MM.1S (cell line): ENCODE data around the gene LSM10.

Experiments
- DNase-seq: peaks from one replicate; pipeline ENCODE4 v3.0.0-alpha.2; 2015
- H2AFZ ChIP-seq: fragments of 300-600 bp; sonication (generic); 2 replicates; pipeline ENCODE4 v1.6.0; 2016; ENCODE audit warnings: antibody characterized with exemption, low read length
- H3F3A ChIP-seq: fragments of 300-600 bp; sonication (generic); 2 replicates; pipeline ENCODE4 v1.6.1; 2016; ENCODE audit warnings: mild to moderate bottlenecking, antibody characterized with exemption, low read length, moderate library complexity, mixed read lengths; ENCODE audit not compliant: insufficient read depth
- H3K27ac ChIP-seq: fragments of 300-600 bp; sonication (generic); 2 replicates; pipeline ENCODE4 v1.5.1; 2016; ENCODE audit warnings: mild to moderate bottlenecking, low read length
- H3K27me3 ChIP-seq: fragments of 300-600 bp; sonication (generic); replicated peaks from 2 replicates; pipeline ENCODE4 v1.6.0; 2016; ENCODE audit warnings: low read length; ENCODE audit not compliant: insufficient read depth
- H3K36me3 ChIP-seq: fragments of 300-600 bp; sonication (generic); replicated peaks from 2 replicates; pipeline ENCODE4 v1.6.1; 2016; ENCODE audit warnings: mild to moderate bottlenecking, low read length, mixed read lengths; ENCODE audit not compliant: insufficient read depth
- H3K4me1 ChIP-seq: fragments of 300-600 bp; sonication (generic); 2 replicates; pipeline ENCODE4 v1.6.1; 2016; ENCODE audit warnings: low read length, mixed read lengths
- H3K4me2 ChIP-seq: fragments of 300-600 bp; sonication (generic); 2 replicates; pipeline ENCODE4 v1.6.0; 2016; ENCODE audit warnings: low read depth, low read length
- H3K4me3 ChIP-seq: fragments of 300-600 bp; sonication (generic); 2 replicates; pipeline ENCODE4 v1.5.1; 2016; ENCODE audit warnings: low read length, mixed read lengths
- H3K79me2 ChIP-seq: fragments of 300-600 bp; sonication (generic); 2 replicates; pipeline ENCODE4 v1.6.1; 2016; ENCODE audit warnings: mixed run types, low read length, mixed read lengths
- H3K9ac ChIP-seq: fragments of 300-600 bp; sonication (generic); 2 replicates; pipeline ENCODE4 v1.6.1; 2016; ENCODE audit warnings: low read length, mixed read lengths
- H3K9me2 ChIP-seq: fragments of 300-600 bp; sonication (generic); replicated peaks from 2 replicates; pipeline ENCODE4 v1.6.1; 2016; ENCODE audit warnings: mild to moderate bottlenecking, low read length, mixed read lengths; ENCODE audit not compliant: insufficient read depth
- H3K9me3 ChIP-seq: fragments of 300-600 bp; sonication (generic); replicated peaks from 2 replicates; pipeline ENCODE4 v1.6.1; 2016; ENCODE audit warnings: mild to moderate bottlenecking, low read length, mixed read lengths; ENCODE audit not compliant: insufficient read depth
- H4K20me1 ChIP-seq: fragments of 300-600 bp; sonication (generic); 2 replicates; pipeline ENCODE4 v1.6.1; 2016; ENCODE audit warnings: mild to moderate bottlenecking, low read length, moderate library complexity, mixed read lengths; ENCODE audit not compliant: insufficient read depth
- CTCF ChIP-seq: fragments of 300-600 bp; sonication (generic); IDR thresholded peaks from 2 replicates; pipeline ENCODE4 v1.5.1; 2016; ENCODE audit warnings: antibody characterized with exemption, low read length, mixed read lengths
- EZH2 ChIP-seq: fragments of 300-600 bp; sonication (generic); optimal IDR thresholded peaks from 2 replicates; pipeline ENCODE3; 2017; ENCODE audit warnings: low read depth, mild to moderate bottlenecking, antibody characterized with exemption, low read length, mixed read lengths
- EZH2phosphoT487 ChIP-seq: fragments of 300-600 bp; sonication (generic); IDR thresholded peaks from 2 replicates; pipeline ENCODE4 v1.6.1; 2018; ENCODE audit warnings: antibody characterized with exemption, low read length

Gene LSM10

GRCh38 chr1:36419569-36419968 is 21.9 kb upstream of the LSM10 start:
- H3K36me3 ChIP-seq, result no peaks in the 10 kb centered on the region
- H4K20me1 ChIP-seq, result no peaks in the 10 kb centered on the region
- H3K9me3 ChIP-seq, result no peaks in the 10 kb centered on the region
- no peak overlapping the region for H3K27ac ChIP-seq
- TF ChIP-seq CTCF (no peak), EZH2phosphoT487 (no peak), EZH2 (no peak)
- H3K9me2 ChIP-seq, result no peaks in the 10 kb centered on the region
- H3K4me3 ChIP-seq, result no peak overlapping the region
- peaks cover 5% of the 10 kb centered on the region for H3K4me1 ChIP-seq
- no peak for DNase-seq
- no peaks in the 10 kb centered on the region for H3K79me2 ChIP-seq
- no peak overlapping the region for H2AFZ ChIP-seq
- no peaks in the 10 kb centered on the region for H3K27me3 ChIP-seq
- no peak overlapping the region for H3K4me2 ChIP-seq
- no peak overlapping the region for H3K9ac ChIP-seq
- H3F3A ChIP-seq, result no peaks in the 10 kb centered on the region

GRCh38 chr1:36419140-36419539 is 21.4 kb upstream of the LSM10 start:
- no peaks in the 10 kb centered on the region for H3K27me3 ChIP-seq
- H3K36me3 ChIP-seq, result no peaks in the 10 kb centered on the region
- no peak overlapping the region for H3K9ac ChIP-seq
- no peaks in the 10 kb centered on the region for H3K9me3 ChIP-seq
- no peaks in the 10 kb centered on the region for H3K9me2 ChIP-seq
- no peak overlapping the region for H3K27ac ChIP-seq
- no peak for DNase-seq
- TF ChIP-seq EZH2phosphoT487 (no peak), EZH2 (no peak), CTCF (no peak)
- no peak overlapping the region for H2AFZ ChIP-seq
- H3F3A ChIP-seq, result no peaks in the 10 kb centered on the region
- H3K79me2 ChIP-seq, result no peaks in the 10 kb centered on the region
- H3K4me1 ChIP-seq, result peaks cover 5% of the 10 kb centered on the region
- H4K20me1 ChIP-seq, result no peaks in the 10 kb centered on the region
- no peak overlapping the region for H3K4me3 ChIP-seq
- H3K4me2 ChIP-seq, result no peak overlapping the region

- Histone ChIP-seq H4K20me1 (no peaks in the 10 kb centered on the region), H3K9ac (no peak overlapping the region), H3K4me3 (no peak overlapping the region), H3K36me3 (no peaks in the 10 kb centered on the region), H3K4me2 (no peak overlapping the region), H3K4me1 (peaks cover 5% of the 10 kb centered on the region), H3K27me3 (no peaks in the 10 kb centered on the region), H3K9me3 (no peaks in the 10 kb centered on the region), H3K9me2 (no peaks in the 10 kb centered on the region), H2AFZ (no peak overlapping the region), H3K27ac (no peak overlapping the region), H3K79me2 (no peaks in the 10 kb centered on the region), H3F3A (no peaks in the 10 kb centered on the region)
- DNase-seq, result no peak
- TF ChIP-seq EZH2, result no peak
- no peak for TF ChIP-seq EZH2phosphoT487
Measured at GRCh38 chr1:36417931-36418330, 20.2 kb upstream of the LSM10 start.

- no peaks in the 10 kb centered on the region for H3K79me2 ChIP-seq
- no peaks in the 10 kb centered on the region for H3K9me3 ChIP-seq
- H4K20me1 ChIP-seq, result no peaks in the 10 kb centered on the region
- no peaks in the 10 kb centered on the region for H3K9me2 ChIP-seq
- no peak overlapping the region for H3K4me2 ChIP-seq
- peaks cover 9% of the 10 kb centered on the region for H3K4me1 ChIP-seq
- H3K36me3 ChIP-seq, result no peaks in the 10 kb centered on the region
- no peak overlapping the region for H3K4me3 ChIP-seq
- no peaks in the 10 kb centered on the region for H3K27me3 ChIP-seq
- no peak for DNase-seq
- no peak overlapping the region for H3K9ac ChIP-seq
- no peak overlapping the region for H2AFZ ChIP-seq
- H3K27ac ChIP-seq, result no peak overlapping the region
- no peaks in the 10 kb centered on the region for H3F3A ChIP-seq
- TF ChIP-seq EZH2phosphoT487, result no peak
- no peak for TF ChIP-seq CTCF
Measured at GRCh38 chr1:36415661-36416326, 18.1 kb upstream of the LSM10 start.
